ENCODE data around the gene TXNIP.

TXNIP gene

DNA sequence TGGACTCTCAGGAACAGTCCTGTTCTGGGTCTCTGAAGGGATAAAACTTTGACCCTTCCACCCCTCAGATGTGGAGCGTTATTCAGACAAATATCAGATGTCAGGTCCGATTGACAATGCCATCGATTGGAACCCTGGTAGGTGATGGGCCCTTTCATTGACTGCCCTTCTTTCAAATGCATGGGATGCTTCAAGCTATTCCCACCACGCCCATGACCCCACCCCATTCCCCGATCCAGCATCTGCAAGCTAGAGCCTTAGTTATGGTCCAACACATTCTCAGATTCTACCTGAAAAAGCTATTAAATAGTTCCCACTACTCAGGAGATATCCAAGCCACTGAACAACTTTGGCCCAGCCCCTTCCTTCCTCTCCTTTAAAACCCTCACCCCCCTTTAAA, 19.4 kb downstream of the TXNIP start:
- Histone ChIP-seq H3K4me1 (ENCODE audit: low read length) (peaks cover 39% of the 10 kb centered on the region), H3K4me2 (ENCODE audit: low read length) (peak overlapping the region; percentile 48), H2AFZ (ENCODE audit: low read depth, low read length) (no peak overlapping the region), H3K27me3 (ENCODE audit: low read depth, low read length) (no peaks in the 10 kb centered on the region), H3K79me2 (ENCODE audit: low read length) (no peaks in the 10 kb centered on the region), H3K27ac (ENCODE audit: low read length) (peak overlapping the region; percentile 8; the same call in 1 of the 2 replicates), H3K36me3 (replicated peaks; ENCODE audit: low read depth, low read length) (no peaks in the 10 kb centered on the region), H3K9ac (ENCODE audit: low read length) (peak overlapping the region; percentile 73; the same call in 1 of the 2 replicates), H3K9me3 (ENCODE audit: insufficient read depth, low read length) (no peaks in the 10 kb centered on the region), H3K4me3 (ENCODE audit: low read length) (no peak overlapping the region), H4K20me1 (ENCODE audit: insufficient read depth, low read length) (no peaks in the 10 kb centered on the region)
- TF ChIP-seq, protein P1, sequence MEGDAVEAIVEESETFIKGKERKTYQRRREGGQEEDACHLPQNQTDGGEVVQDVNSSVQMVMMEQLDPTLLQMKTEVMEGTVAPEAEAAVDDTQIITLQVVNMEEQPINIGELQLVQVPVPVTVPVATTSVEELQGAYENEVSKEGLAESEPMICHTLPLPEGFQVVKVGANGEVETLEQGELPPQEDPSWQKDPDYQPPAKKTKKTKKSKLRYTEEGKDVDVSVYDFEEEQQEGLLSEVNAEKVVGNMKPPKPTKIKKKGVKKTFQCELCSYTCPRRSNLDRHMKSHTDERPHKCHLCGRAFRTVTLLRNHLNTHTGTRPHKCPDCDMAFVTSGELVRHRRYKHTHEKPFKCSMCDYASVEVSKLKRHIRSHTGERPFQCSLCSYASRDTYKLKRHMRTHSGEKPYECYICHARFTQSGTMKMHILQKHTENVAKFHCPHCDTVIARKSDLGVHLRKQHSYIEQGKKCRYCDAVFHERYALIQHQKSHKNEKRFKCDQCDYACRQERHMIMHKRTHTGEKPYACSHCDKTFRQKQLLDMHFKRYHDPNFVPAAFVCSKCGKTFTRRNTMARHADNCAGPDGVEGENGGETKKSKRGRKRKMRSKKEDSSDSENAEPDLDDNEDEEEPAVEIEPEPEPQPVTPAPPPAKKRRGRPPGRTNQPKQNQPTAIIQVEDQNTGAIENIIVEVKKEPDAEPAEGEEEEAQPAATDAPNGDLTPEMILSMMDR (IDR thresholded peaks at IDR 0.05; ENCODE audit: low read depth, low read length) = no peak
- no peak for TF ChIP-seq EZH2phosphoT487 (IDR thresholded peaks at IDR 0.05; ENCODE audit: low read depth)

DNA sequence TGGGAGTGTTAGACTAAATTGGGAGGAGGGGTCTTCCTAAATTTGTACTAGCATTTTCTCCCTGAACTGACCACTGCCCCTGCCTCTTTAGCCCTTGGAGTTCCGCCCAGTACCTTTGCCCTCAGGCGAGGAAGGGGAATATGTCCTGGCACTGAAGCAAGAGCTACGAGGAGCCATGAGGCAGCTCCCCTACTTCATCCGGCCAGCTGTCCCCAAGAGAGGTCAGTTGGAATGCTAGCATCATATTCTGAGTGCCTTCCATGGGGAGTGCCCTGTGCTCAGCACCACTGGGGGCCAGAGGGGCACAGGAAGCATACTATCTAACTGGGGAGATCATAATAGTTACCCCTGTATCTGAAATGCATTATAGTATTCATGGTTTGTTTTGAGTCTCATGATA, 21.2 kb downstream of the TXNIP start:
- H3K4me2 ChIP-seq (ENCODE audit: low read length) = no peak overlapping the region
- TF ChIP-seq, protein P1 (IDR thresholded peaks at IDR 0.05; ENCODE audit: low read depth, low read length) = no peak
- TF ChIP-seq EZH2phosphoT487 (IDR thresholded peaks at IDR 0.05; ENCODE audit: low read depth) = no peak
- no peak overlapping the region for H3K9ac ChIP-seq (ENCODE audit: low read length)
- no peak overlapping the region for H3K4me3 ChIP-seq (ENCODE audit: low read length)
- no peak overlapping the region for H2AFZ ChIP-seq (ENCODE audit: low read depth, low read length)
- no peaks in the 10 kb centered on the region for H3K36me3 ChIP-seq (replicated peaks; ENCODE audit: low read depth, low read length)
- no peak overlapping the region for H3K27ac ChIP-seq (ENCODE audit: low read length)
- no peaks in the 10 kb centered on the region for H3K79me2 ChIP-seq (ENCODE audit: low read length)
- peaks cover 32% of the 10 kb centered on the region for H3K4me1 ChIP-seq (ENCODE audit: low read length)
- no peaks in the 10 kb centered on the region for H3K27me3 ChIP-seq (ENCODE audit: low read depth, low read length)
- no peaks in the 10 kb centered on the region for H4K20me1 ChIP-seq (ENCODE audit: insufficient read depth, low read length)
- H3K9me3 ChIP-seq (ENCODE audit: insufficient read depth, low read length) = no peaks in the 10 kb centered on the region

DNA sequence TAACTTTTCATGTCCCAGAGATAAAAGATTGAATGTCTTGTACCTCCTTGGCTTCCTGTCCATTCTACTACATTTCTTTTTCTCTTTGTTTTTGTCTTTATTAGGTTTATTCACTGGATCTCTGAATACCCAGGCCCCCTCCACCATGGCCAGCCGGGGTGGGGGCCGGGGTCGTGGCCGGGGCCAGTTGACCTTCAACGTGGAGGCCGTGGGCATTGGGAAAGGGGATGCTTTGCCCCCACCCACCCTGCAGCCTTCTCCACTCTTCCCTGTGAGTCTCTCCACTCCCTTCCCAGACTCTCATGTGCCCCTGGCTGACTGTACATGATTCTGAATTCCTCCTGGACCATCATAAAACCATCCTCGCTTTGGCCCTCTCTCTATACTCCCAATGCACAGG, 21.7 kb downstream of the TXNIP start:
- H3K4me3 ChIP-seq (ENCODE audit: low read length) = no peak overlapping the region
- H3K4me1 ChIP-seq (ENCODE audit: low read length) = peaks cover 27% of the 10 kb centered on the region
- H3K36me3 ChIP-seq (replicated peaks; ENCODE audit: low read depth, low read length) = no peaks in the 10 kb centered on the region
- H3K79me2 ChIP-seq (ENCODE audit: low read length) = no peaks in the 10 kb centered on the region
- H3K4me2 ChIP-seq (ENCODE audit: low read length) = no peak overlapping the region
- H3K9ac ChIP-seq (ENCODE audit: low read length) = no peak overlapping the region
- H4K20me1 ChIP-seq (ENCODE audit: insufficient read depth, low read length) = no peaks in the 10 kb centered on the region
- no peaks in the 10 kb centered on the region for H3K27me3 ChIP-seq (ENCODE audit: low read depth, low read length)
- no peak for TF ChIP-seq EZH2phosphoT487 (IDR thresholded peaks at IDR 0.05; ENCODE audit: low read depth)
- TF ChIP-seq, protein P1 (IDR thresholded peaks at IDR 0.05; ENCODE audit: low read depth, low read length) = no peak
- no peaks in the 10 kb centered on the region for H3K9me3 ChIP-seq (ENCODE audit: insufficient read depth, low read length)
- H2AFZ ChIP-seq (ENCODE audit: low read depth, low read length) = no peak overlapping the region
- H3K27ac ChIP-seq (ENCODE audit: low read length) = no peak overlapping the region

DNA sequence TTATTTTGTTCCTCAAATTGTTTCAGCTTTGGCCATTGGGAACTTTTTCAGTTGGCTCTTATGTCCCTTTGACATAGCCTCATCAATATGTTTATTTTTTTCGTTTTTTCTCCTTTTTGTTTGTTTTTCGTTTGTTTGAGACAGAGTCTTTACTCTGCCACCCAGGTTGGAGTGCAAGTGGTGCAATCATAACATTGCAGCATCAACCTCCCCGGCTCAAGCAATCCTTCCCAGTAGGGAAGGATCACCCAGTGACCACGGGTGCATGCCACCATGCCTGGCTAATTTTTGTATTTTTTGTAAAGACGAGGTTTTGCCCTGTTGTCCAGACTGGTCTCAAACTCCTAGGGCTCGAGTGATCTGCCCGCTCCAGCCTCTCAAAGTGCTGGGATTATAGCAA, 23.8 kb downstream of the TXNIP start:
- Histone ChIP-seq H3K79me2 (ENCODE audit: low read length) (no peaks in the 10 kb centered on the region), H3K4me1 (ENCODE audit: low read length) (peaks cover 6% of the 10 kb centered on the region), H3K4me3 (ENCODE audit: low read length) (no peak overlapping the region), H3K9ac (ENCODE audit: low read length) (no peak overlapping the region), H3K4me2 (ENCODE audit: low read length) (no peak overlapping the region), H3K27ac (ENCODE audit: low read length) (no peak overlapping the region), H3K27me3 (ENCODE audit: low read depth, low read length) (no peaks in the 10 kb centered on the region), H4K20me1 (ENCODE audit: insufficient read depth, low read length) (no peaks in the 10 kb centered on the region), H3K36me3 (replicated peaks; ENCODE audit: low read depth, low read length) (peaks cover 4% of the 10 kb centered on the region), H2AFZ (ENCODE audit: low read depth, low read length) (no peak overlapping the region), H3K9me3 (ENCODE audit: insufficient read depth, low read length) (peaks cover 6% of the 10 kb centered on the region; the same call in 1 of the 2 replicates)
- TF ChIP-seq EZH2phosphoT487 (IDR thresholded peaks at IDR 0.05; ENCODE audit: low read depth) = no peak
- TF ChIP-seq, protein P1 (IDR thresholded peaks at IDR 0.05; ENCODE audit: low read depth, low read length) = no peak

Measured in OCI-LY3 (cell line).